A549 treated with ZK216348 at 1 μM for 4 hours (cell line): Measurements from ENCODE around the gene RAB6D. TPM values are rescaled to one million over a fixed set of nuclear protein-coding genes. Genes with fewer than 3 reads are reported as not detected.

Experiments used
- total RNA-seq: library from RNA; stranded (reverse); fragments of 200-300 nt; extraction: Qiagen RNA extraction; gene quantifications from 5 replicates; pipeline ENCODE4 v1.2.3, GENCODE V29; 2022; ENCODE audit warnings: low read depth

RAB6D gene
- total RNA-seq = not detected in 5 replicates

DNA sequence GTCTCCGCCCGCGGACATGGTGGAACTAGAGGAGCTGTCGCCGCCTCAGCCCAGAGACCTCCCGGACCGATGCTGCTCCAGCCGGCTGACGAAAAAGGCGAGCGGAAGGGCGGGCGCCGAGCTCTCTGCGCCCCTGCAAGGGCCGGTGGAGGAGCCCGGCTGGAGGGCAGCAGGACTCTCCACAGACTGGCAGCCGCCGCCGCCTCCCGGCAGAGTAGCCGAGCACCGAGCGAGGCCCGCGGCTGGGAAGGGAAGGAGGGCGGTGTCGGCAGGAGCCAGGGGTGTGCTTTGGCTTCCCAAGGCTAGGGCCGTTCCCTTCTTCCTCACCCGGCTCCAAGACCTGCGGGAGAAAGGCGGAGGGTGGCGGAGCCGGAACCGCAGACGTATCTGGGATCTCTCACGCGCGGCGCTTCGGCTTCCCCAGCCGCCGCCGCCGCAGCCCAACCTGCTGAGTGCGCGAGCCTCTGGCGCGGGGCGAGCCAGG lies at the start of gene RAB6D:
TSS of gene RAB6D (minus strand) at position 466 of the 484 bp plus-strand sequence. CDS start at position 18, 448 bp downstream.

Other genes starting within 250 kb of the RAB6D start
- 0.04 to 0.08 TPM (median 0.06 TPM) in 4 of 5 replicates, not detected in the other for gene POTEE, start 154.6 kb downstream of the RAB6D start, total RNA-seq
- gene TUBA3D, start 112.0 kb upstream of the RAB6D start, total RNA-seq = 0.78 to 1.7 TPM (median 0.90 TPM) in 5 replicates
- gene MZT2A, start 128.2 kb upstream of the RAB6D start, total RNA-seq = 89.0 to 209 TPM (median 198 TPM) in 5 replicates
- 12.9 to 16.0 TPM (median 14.6 TPM) in 5 replicates for gene CCDC74A, start 163.7 kb upstream of the RAB6D start, total RNA-seq